SU-DHL-6 (cell line): Measurements from ENCODE around the gene ANKHD1.

Experiments
- H2AFZ ChIP-seq: fragments of 200-600 bp; sonication (generic); 2 replicates; pipeline ENCODE4 v1.6.1; 2014; ENCODE audit warnings: low read depth, mild to moderate bottlenecking, moderate library complexity, mixed read lengths, antibody characterized with exemption, low read length; ENCODE audit not compliant: severe bottlenecking
- H3F3A ChIP-seq: fragments of 200-600 bp; shearing (Covaris generic); 2 replicates; pipeline ENCODE4 v1.6.0; 2016; ENCODE audit warnings: antibody characterized with exemption, mild to moderate bottlenecking; ENCODE audit not compliant: insufficient read depth
- H3K27ac ChIP-seq: fragments of 200-600 bp; sonication (generic); 2 replicates; pipeline ENCODE4 v1.5.1; 2016; ENCODE audit warnings: low read depth, mild to moderate bottlenecking, low read length, moderate library complexity, mixed read lengths
- H3K27me3 ChIP-seq: fragments of 200-600 bp; sonication (generic), shearing (Covaris generic); 2 replicates; pipeline ENCODE4 v1.6.0; 2014; ENCODE audit warnings: mild to moderate bottlenecking, low read length
- H3K36me3 ChIP-seq: fragments of 200-600 bp; sonication (generic); 2 replicates; pipeline ENCODE4 v1.6.1; 2014; ENCODE audit warnings: mild to moderate bottlenecking, low read length, mixed read lengths
- H3K4me2 ChIP-seq: fragments of 300-600, 200-600 bp; shearing (Covaris generic), sonication (generic); 2 replicates; pipeline ENCODE4 v1.6.0; 2014; ENCODE audit warnings: low read length, low read depth, mild to moderate bottlenecking; ENCODE audit not compliant: poor library complexity, severe bottlenecking
- H3K4me3 ChIP-seq: fragments of 200-600 bp; sonication (generic); 2 replicates; pipeline ENCODE4 v1.5.1; 2014; ENCODE audit warnings: antibody characterized with exemption, low read length, mild to moderate bottlenecking, mixed read lengths; ENCODE audit not compliant: insufficient read depth, poor library complexity, severe bottlenecking
- H3K79me2 ChIP-seq: fragments of 200-600 bp; sonication (generic); 2 replicates; pipeline ENCODE4 v1.6.1; 2014; ENCODE audit warnings: mild to moderate bottlenecking, low read length, moderate library complexity; ENCODE audit not compliant: insufficient read depth
- H3K9ac ChIP-seq: fragments of 200-600 bp; sonication (generic); 2 replicates; pipeline ENCODE4 v1.7.0; 2014; ENCODE audit warnings: mild to moderate bottlenecking, low read length
- H3K9me2 ChIP-seq: fragments of 200-600 bp; sonication (generic); replicated peaks from 2 replicates; pipeline ENCODE4 v1.6.1; 2014; ENCODE audit warnings: low read length; ENCODE audit not compliant: insufficient read depth
- H3K9me3 ChIP-seq: fragments of 200-600 bp; sonication (generic); 2 replicates; pipeline ENCODE4 v1.6.1; 2014; ENCODE audit warnings: low read length, mixed read lengths; ENCODE audit not compliant: insufficient read depth
- H4K20me1 ChIP-seq: fragments of 200-600 bp; sonication (generic); 2 replicates; pipeline ENCODE4 v1.6.1; 2014; ENCODE audit warnings: low read depth, mild to moderate bottlenecking, antibody characterized with exemption, low read length, moderate library complexity, mixed read lengths
- EZH2phosphoT487 ChIP-seq: fragments of 200-600 bp; sonication (generic), shearing (Covaris generic); conservative IDR thresholded peaks from 2 replicates; pipeline ENCODE4 v1.6.1; 2018; ENCODE audit warnings: mild to moderate bottlenecking, antibody characterized with exemption, low read length, moderate library complexity, mixed read lengths
- TF ChIP-seq, protein P1 (sequence below): fragments of 200-600 bp; sonication (generic); IDR thresholded peaks from one replicate; pipeline ENCODE4 v1.5.1; 2017; ENCODE audit warnings: antibody characterized with exemption, mild to moderate bottlenecking, low read length, moderate library complexity; ENCODE audit not compliant: insufficient read depth, poor library complexity, severe bottlenecking

Gene ANKHD1

DNA sequence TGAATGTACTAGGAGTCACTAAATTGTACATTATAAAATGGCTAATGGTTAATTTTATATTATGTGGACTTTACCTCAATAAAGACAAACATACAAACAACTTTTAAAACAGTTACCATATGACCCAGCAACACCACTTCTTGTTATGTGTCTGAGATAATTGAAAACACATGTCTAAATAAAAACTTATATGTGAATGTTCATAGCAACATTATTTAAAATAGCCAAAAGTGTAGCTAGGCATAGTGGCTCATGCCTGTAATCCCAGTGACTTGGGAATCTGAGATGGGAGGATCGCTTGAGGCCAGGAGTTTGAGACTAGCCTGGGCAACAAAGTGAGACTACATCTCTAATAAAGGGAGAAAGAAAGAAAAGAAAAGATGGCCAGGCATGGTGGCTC lies 185.9 kb downstream of the ANKHD1 start:
- Histone ChIP-seq H3K9me3 (no peaks in the 10 kb centered on the region), H3K9me2 (no peaks in the 10 kb centered on the region), H3K4me3 (no peak overlapping the region), H3K36me3 (no peaks in the 10 kb centered on the region), H3F3A (no peaks in the 10 kb centered on the region), H3K79me2 (no peaks in the 10 kb centered on the region), H3K27me3 (no peaks in the 10 kb centered on the region), H3K27ac (no peak overlapping the region), H3K9ac (no peak overlapping the region), H3K4me2 (no peak overlapping the region), H4K20me1 (no peaks in the 10 kb centered on the region), H2AFZ (no peak overlapping the region)
- TF ChIP-seq, protein P1, sequence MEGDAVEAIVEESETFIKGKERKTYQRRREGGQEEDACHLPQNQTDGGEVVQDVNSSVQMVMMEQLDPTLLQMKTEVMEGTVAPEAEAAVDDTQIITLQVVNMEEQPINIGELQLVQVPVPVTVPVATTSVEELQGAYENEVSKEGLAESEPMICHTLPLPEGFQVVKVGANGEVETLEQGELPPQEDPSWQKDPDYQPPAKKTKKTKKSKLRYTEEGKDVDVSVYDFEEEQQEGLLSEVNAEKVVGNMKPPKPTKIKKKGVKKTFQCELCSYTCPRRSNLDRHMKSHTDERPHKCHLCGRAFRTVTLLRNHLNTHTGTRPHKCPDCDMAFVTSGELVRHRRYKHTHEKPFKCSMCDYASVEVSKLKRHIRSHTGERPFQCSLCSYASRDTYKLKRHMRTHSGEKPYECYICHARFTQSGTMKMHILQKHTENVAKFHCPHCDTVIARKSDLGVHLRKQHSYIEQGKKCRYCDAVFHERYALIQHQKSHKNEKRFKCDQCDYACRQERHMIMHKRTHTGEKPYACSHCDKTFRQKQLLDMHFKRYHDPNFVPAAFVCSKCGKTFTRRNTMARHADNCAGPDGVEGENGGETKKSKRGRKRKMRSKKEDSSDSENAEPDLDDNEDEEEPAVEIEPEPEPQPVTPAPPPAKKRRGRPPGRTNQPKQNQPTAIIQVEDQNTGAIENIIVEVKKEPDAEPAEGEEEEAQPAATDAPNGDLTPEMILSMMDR, result no peak
- TF ChIP-seq EZH2phosphoT487, result no peak

DNA sequence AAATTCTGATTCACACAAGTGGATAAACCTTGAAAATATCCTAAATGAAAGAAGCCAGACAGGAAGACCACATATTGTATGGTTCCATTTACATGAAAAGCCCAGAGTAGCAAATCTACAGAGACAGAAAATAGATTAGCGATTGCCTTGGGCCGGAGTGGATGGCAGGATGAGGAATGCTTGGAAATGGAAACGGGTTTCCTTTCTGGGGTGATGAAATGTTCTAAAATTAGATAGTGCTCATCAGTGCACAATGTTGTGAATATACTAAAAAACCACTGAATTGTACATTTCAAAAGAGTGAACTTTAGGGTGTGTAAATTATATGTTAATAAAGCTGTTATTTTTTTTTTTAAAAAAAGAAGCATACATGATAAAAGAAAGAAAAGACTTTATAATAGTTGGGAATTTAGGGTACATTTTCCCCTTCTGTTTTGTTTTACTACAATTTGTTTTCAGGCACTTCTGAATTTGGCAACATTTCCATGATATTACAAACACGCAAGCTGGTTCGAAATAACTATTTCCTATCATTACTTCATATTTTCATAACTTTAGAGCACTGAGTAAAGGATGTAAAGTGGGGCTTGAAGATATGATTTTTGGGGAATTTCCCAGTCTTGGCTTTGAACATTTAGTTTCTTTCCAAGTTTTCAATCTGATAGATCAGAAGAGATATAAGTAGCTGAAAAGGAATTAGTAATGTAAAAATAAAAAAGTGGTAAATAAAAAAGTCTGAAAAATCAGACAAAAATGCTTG lies 186.9 kb downstream of the ANKHD1 start:
- no peak overlapping the region for H3K9ac ChIP-seq

More for the DNA sequence above, 186.9 kb downstream of the ANKHD1 start:
- Histone ChIP-seq H3K27me3 (no peaks in the 10 kb centered on the region), H3K79me2 (no peaks in the 10 kb centered on the region), H3K27ac (no peak overlapping the region), H3K9me2 (no peaks in the 10 kb centered on the region), H3K4me2 (no peak overlapping the region), H3K4me3 (no peak overlapping the region), H3K9me3 (no peaks in the 10 kb centered on the region), H4K20me1 (no peaks in the 10 kb centered on the region), H3K36me3 (no peaks in the 10 kb centered on the region), H2AFZ (no peak overlapping the region), H3F3A (no peaks in the 10 kb centered on the region)
- TF ChIP-seq, protein P1, result no peak
